H1 (cell line): ENCODE results near the gene RAB3B. TPM values are rescaled to one million over a fixed set of nuclear protein-coding genes. Genes with fewer than 3 reads are reported as not detected.

Source experiments
- HDAC2 ChIP-seq, 2 experiments: fragments of 300-600 bp in 1 of 2; sonication (generic) in 1 of 2; IDR thresholded peaks; 2 replicates each; pipeline ENCODE4 v1.6.1; 2011 to 2012; ENCODE audit warnings: low read depth in 2 of 2, low read length in 2 of 2, mild to moderate bottlenecking in 2 of 2, moderate library complexity in 2 of 2, borderline replicate concordance in 1 of 2, inconsistent platforms in 1 of 2
- SAP30 ChIP-seq: fragments of 300-600 bp; sonication (generic); IDR thresholded peaks from 2 replicates; pipeline ENCODE4 v1.7.1; 2012; ENCODE audit warnings: low read length, moderate library complexity, mild to moderate bottlenecking, inconsistent platforms; ENCODE audit not compliant: insufficient read depth, insufficient replicate concordance
- TEAD4 ChIP-seq: IDR thresholded peaks from 2 replicates; pipeline ENCODE4 v1.6.1; 2012; ENCODE audit warnings: low read depth, low read length, inconsistent platforms, mixed read lengths
- polyA plus RNA-seq, 7 experiments: library from polyadenylated mRNA; depleted of rRNA in 3 of 7; stranded (reverse) in 5 of 7; unstranded in 2 of 7; fragments of >200 nt in 5 of 7; fragments of 200-250 nt in 2 of 7; gene quantifications; 1 replicate in 5 of 7; 2 replicates in 1 of 7; 4 replicates in 1 of 7; pipeline versions ENCODE4 v1.2.1 to v1.2.3, GENCODE V29; 2011 to 2013; ENCODE audit warnings: missing spikeins in 2 of 7, mixed read lengths in 2 of 7
- total RNA-seq: library from RNA; stranded (reverse); fragmentation: NEBNext Ultra II Directional; extraction: Animal tissue kit (Norgen Biotek cat#: 25700); gene quantifications from 2 replicates; pipeline ENCODE4 v1.2.1, GENCODE V29; 2021

RAB3B gene
- total and polyA plus RNA-seq, 2 of the 8 experiments (the other 6 are each of a cell fraction or from before 2014, with no cell fraction given) = 12.5 to 36.8 TPM

GRCh38 chr1:52026278-52026677 is 35.8 kb upstream of the RAB3B start (continued):
- TF ChIP-seq SAP30 = no peak
- no peak for TF ChIP-seq HDAC2 (IDR thresholded peaks at IDR 0.05; ENCODE audit: borderline replicate concordance in 1 of 2, low read depth in 2 of 2, low read length in 2 of 2)
- no peak for TF ChIP-seq TEAD4
